GM18507 (cell line): ENCODE data around the gene KLHL6.

Experiments
- DNase-seq: peaks from one replicate; pipeline ENCODE4 v3.0.0; 2011; ENCODE audit warnings: low read depth; ENCODE audit not compliant: insufficient read length; ENCODE audit errors: extremely low spot score
- FAIRE-seq: peaks from 2 replicates; lab custom pipeline; 2011; peaks lifted over from hg19 to GRCh38; lab: Jason Lieb, UNC

The KLHL6 gene

GRCh38 chr3:183555541-183556081 lies at the start of gene KLHL6:
KLHL6 (minus strand) TSS chr3:183555706; CDS start chr3:183555653, 53 bp downstream.
- FAIRE-seq = peak; percentile 90
- DNase-seq = peak; percentile 70

- FAIRE-seq (no peak), DNase-seq (no peak)
Observed at GRCh38 chr3:183597959-183598358, 42.5 kb upstream of the KLHL6 start.

GRCh38 chr3:183594636-183595035 lies 39.1 kb upstream of the KLHL6 start:
- no peak for DNase-seq
- no peak for FAIRE-seq

- DNase-seq (no peak), FAIRE-seq (no peak)
Observed at GRCh38 chr3:183592821-183593220, 37.3 kb upstream of the KLHL6 start.

GRCh38 chr3:183591881-183592521 lies 36.5 kb upstream of the KLHL6 start:
- FAIRE-seq (peak; percentile 82), DNase-seq (peak; percentile 40)

GRCh38 chr3:183590442-183590841 lies 34.9 kb upstream of the KLHL6 start:
- DNase-seq (no peak), FAIRE-seq (no peak)

GRCh38 chr3:183587336-183587735 lies 31.8 kb upstream of the KLHL6 start:
- DNase-seq (no peak), FAIRE-seq (no peak)

- DNase-seq (no peak), FAIRE-seq (no peak)
Observed at GRCh38 chr3:183586477-183586876, 31.0 kb upstream of the KLHL6 start.

GRCh38 chr3:183584914-183585280 lies 29.4 kb upstream of the KLHL6 start:
- FAIRE-seq (no peak), DNase-seq (no peak)

- FAIRE-seq (no peak), DNase-seq (no peak)
Observed at GRCh38 chr3:183584246-183584913, 28.9 kb upstream of the KLHL6 start.

GRCh38 chr3:183583331-183584245 lies 28.1 kb upstream of the KLHL6 start:
- FAIRE-seq = no peak
- DNase-seq = no peak

- FAIRE-seq (no peak), DNase-seq (no peak)
Observed at GRCh38 chr3:183582161-183582560, 26.7 kb upstream of the KLHL6 start.

- FAIRE-seq = no peak
Observed at GRCh38 chr3:183581496-183582155, 26.1 kb upstream of the KLHL6 start.

GRCh38 chr3:183579967-183580900 lies 24.7 kb upstream of the KLHL6 start:
- FAIRE-seq (no peak), DNase-seq (no peak)

More at GRCh38 chr3:183581496-183582155, 26.1 kb upstream of the KLHL6 start:
- DNase-seq = no peak

- FAIRE-seq = no peak
- no peak for DNase-seq
Observed at GRCh38 chr3:183578179-183578578, 22.7 kb upstream of the KLHL6 start.

- no peak for DNase-seq
- no peak for FAIRE-seq
Observed at GRCh38 chr3:183577346-183577745, 21.8 kb upstream of the KLHL6 start.

GRCh38 chr3:183576487-183577107 lies 21.1 kb upstream of the KLHL6 start:
- FAIRE-seq (no peak), DNase-seq (no peak)

- FAIRE-seq (peak; percentile 70), DNase-seq (no peak)
Observed at GRCh38 chr3:183572935-183573334, 17.4 kb upstream of the KLHL6 start.
